Motor neuron (in vitro differentiated cells): ENCODE data around the gene RFTN2. TPM values are rescaled to one million over a fixed set of nuclear protein-coding genes. Genes with fewer than 3 reads are reported as not detected.
"Not testable (repeated sequence)": the region's sequence is repeated elsewhere in the genome, so short reads cannot be mapped to it uniquely, and the experiment has no call there.

Source experiments
- ATAC-seq, 8 experiments: fragments of 200-7000 bp; cut with Tn5 transposase; replicated peaks in 6 of 8; 2 replicates each; pipeline ENCODE4 v1.8.0; 2021; ENCODE audit warnings: mild to moderate bottlenecking in 8 of 8, moderate library complexity in 8 of 8
- H3K27ac ChIP-seq, 2 donors: fragments of 250-450 bp; sonication (Bioruptor Pico); 2 replicates each; pipeline ENCODE4 v1.9.0; 2021; ENCODE audit warnings: antibody characterized with exemption in 2 of 2, mild to moderate bottlenecking in 2 of 2, moderate library complexity in 1 of 2
- H3K4me1 ChIP-seq, 2 donors: fragments of 250-450 bp; sonication (Bioruptor Pico); replicated peaks in 1 of 2; 2 replicates each; pipeline ENCODE4 v1.6.1; 2021; ENCODE audit warnings: antibody characterized with exemption in 2 of 2, mild to moderate bottlenecking in 2 of 2, moderate library complexity in 1 of 2
- H3K4me3 ChIP-seq, 5 donors: fragments of 250-450 bp; sonication (Bioruptor Pico); 2 replicates each; pipeline ENCODE4 v1.9.0; 2021; ENCODE audit warnings: antibody characterized with exemption in 5 of 5, mild to moderate bottlenecking in 5 of 5, moderate library complexity in 4 of 5
- WGBS, 10 experiments: fragments of 450-650 bp; shearing (Covaris generic); methylation state at CpG; one replicate each; pipeline ENCODE4 v1.0.0; 2022; 5-methylcytosine and 5-hydroxymethylcytosine counted together
- in situ Hi-C, 9 experiments: fragments of 400-800 bp; cut with MboI; loops; one replicate each; pipeline ENCODE4 v1.15.0; 2021; ENCODE audit warnings: low sequenced_read_pairs in 9 of 9, low pct_unique_long_range_greater_than_20kb in 2 of 9; ENCODE audit not compliant: unreplicated experiment in 9 of 9
- total RNA-seq, 8 experiments: library from RNA; unstranded; fragments of 300-600 nt; gene quantifications; 2 replicates each; pipeline versions ENCODE4 v1.2.3 to v1.2.4, GENCODE V29; 2022

RFTN2 gene
- total RNA-seq, 8 experiments from 2014 or later = 0.63 to 22.7 (median 2.3) TPM

- 88 to 100% (median 95%) methylated on average over 1 to 4 of the region's 7 CpGs; no CpG with 5 or more reads in 6 of the 10 experiments for WGBS, 10 experiments
- in situ Hi-C loops, H3K27ac ChIP-seq, H3K4me1 ChIP-seq, ATAC-seq, H3K4me3 ChIP-seq: not testable (repeated sequence)
Measured at GRCh38 chr2:197587255-197587654, 88.1 kb downstream of the RFTN2 start.

DNA sequence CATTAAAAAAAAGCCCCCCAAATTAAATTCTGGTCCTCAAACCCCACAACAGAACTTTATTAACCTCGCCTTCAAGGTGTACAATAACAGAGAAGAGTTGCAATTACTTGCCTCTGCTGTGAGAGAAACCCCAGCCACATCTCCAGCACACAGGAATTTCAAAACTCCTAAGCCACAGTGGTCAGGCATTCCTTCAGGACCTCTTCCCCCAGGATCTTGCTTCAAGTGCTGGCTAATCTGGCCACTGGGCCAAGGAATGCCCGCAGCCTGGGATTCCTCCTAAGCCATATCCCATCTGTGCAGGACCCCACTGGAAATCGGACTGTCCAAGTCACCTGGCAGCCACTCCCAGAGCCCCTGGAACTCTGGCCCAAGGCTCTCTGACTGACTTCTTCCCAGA is 95.2 kb downstream of the RFTN2 start:
- H3K4me1 ChIP-seq, H3K4me3 ChIP-seq, in situ Hi-C loops, H3K27ac ChIP-seq, ATAC-seq: not testable (repeated sequence)
- WGBS, 10 experiments = 14 to 100% (median 88%) methylated on average over 1 to 3 of the region's 3 CpGs

DNA sequence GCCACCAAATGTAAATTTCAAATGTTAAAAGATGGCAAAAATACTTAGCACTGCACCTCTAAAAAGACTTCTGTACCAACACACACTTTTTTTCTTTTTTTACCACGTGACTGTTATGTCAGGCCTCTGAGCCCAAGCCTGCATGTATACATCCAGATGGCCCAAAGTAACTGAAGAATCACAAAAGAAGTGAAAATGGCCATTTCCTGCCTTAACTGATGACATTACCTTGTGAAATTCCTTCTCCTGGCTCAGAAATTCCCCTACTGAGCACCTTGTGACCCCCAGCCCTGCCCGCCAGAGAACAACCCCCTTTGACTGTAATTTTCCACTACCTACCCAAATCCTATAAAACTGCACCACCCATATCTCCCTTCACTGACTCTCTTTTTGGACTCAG is 97.1 kb downstream of the RFTN2 start:
- 25 to 100% (median 55%) methylated on average over 1 to 2 of the region's 2 CpGs; no CpG with 5 or more reads in 5 of the 10 experiments for WGBS, 10 experiments
- ATAC-seq, in situ Hi-C loops, H3K27ac ChIP-seq, H3K4me3 ChIP-seq, H3K4me1 ChIP-seq: not testable (repeated sequence)

DNA sequence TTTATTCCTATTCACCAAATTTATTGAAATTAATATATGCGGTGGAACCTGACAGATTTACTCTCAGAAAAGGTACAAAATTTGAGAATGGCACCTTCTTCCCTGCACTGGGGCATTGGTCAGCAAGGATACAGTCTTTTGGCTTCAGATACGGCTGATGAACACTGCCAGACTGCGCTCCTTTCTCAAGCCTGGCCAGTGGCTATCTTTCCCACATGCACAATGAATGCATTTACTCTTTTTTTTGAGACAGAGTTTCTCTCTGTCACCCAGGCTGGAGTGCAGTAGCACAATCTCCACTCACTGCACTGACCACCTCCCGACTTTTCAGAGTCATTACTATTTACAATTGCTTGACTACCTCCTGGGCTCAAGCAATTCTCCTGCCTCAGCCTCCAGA is 97.9 kb downstream of the RFTN2 start:
- H3K27ac ChIP-seq = no peak overlapping the region
- H3K4me1 ChIP-seq = peaks cover 0 to 10% of the 10 kb centered on the region in 2 donors
- 64 to 100% (median 86%) methylated on average over 1 to 4 of the region's 4 CpGs; no CpG with 5 or more reads in 1 of the 10 experiments for WGBS, 10 experiments
- no peak overlapping the region for H3K4me3 ChIP-seq
- in situ Hi-C loops = no loop called here
- no peak for ATAC-seq

- Histone ChIP-seq H3K4me1 (peaks cover 0 to 10% of the 10 kb centered on the region in 2 donors), H3K27ac (no peak overlapping the region), H3K4me3 (no peak overlapping the region)
- ATAC-seq = peak in 2 of 8 experiments; percentile 43 to 55
- in situ Hi-C loops = no loop called here
- 0 to 72% (median 52%) methylated on average over 1 to 3 of the region's 3 CpGs for WGBS, 10 experiments
Measured at GRCh38 chr2:197576631-197577030, 98.8 kb downstream of the RFTN2 start.

GRCh38 chr2:197575987-197576386 is 99.4 kb downstream of the RFTN2 start:
- H3K4me3 ChIP-seq = no peak overlapping the region
- in situ Hi-C loops = no loop called here
- H3K4me1 ChIP-seq = peaks cover 0 to 10% of the 10 kb centered on the region in 2 donors
- WGBS, 10 experiments = 80 to 100% (median 100%) methylated on average over 1 to 2 of the region's 2 CpGs; no CpG with 5 or more reads in 6 of the 10 experiments
- no peak overlapping the region for H3K27ac ChIP-seq
- no peak for ATAC-seq

DNA sequence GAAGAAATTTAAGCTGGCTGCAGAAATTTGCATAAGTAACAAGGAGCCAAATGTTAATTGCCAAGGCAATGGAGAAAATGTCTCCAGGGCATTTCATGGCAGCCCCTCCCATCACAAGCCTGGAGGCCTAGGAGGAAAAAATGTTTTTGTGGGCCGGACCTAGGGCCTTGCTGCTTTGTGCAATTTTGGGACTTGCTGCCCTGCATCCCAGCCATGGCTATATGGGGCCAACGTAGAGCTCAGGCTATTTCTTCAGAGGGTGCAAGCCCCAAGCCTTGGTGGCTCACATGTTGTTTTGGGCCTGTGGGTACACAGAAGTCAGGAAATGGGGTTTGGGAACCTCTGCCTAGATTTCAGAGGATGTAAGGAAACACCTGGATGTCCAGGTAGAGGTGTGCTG is 101.8 kb downstream of the RFTN2 start:
- ATAC-seq = no peak
- Histone ChIP-seq H3K4me3 (no peak overlapping the region), H3K4me1 (peaks cover 0 to 10% of the 10 kb centered on the region in 2 donors), H3K27ac (no peak overlapping the region)
- in situ Hi-C loops = no loop called here
- 80 to 100% (median 92%) methylated on average over 1 to 2 of the region's 2 CpGs; no CpG with 5 or more reads in 5 of the 10 experiments for WGBS, 10 experiments

DNA sequence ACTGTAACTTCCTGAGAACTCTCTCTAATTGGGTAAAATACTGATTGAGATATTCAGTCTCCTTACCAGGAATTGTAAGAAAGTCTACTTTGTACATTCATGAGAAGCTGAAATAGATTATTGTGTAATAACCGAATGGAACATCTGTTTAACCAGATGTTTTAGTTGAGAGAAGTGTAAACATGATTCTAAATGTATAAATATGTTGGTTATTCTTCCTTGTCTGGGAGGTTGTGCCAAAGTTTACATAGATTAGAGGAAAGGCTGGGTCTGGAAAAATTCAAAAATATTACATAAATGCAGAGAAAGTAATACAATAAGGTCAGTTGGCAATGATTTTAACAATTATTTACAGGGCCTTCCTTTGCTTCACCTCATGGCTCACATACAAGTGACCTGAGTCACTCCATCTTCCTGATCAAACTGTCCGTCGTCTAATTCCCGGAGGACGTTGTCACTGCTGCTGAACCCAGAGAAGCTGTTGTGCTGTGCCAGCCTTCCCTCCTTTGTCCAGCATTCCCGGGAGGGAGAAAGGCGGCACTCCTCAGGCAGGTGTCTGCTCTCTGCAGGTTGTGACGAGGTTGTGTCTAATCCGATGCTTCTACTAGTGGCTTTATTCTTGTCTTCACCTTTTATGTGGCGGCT is 103.6 kb downstream of the RFTN2 start:
- WGBS, 10 experiments = 0 to 100% (median 71%) methylated on average over 1 to 10 of the region's 10 CpGs
- Histone ChIP-seq H3K4me3 (no peak overlapping the region), H3K4me1 (peaks cover 0 to 4% of the 10 kb centered on the region in 2 donors), H3K27ac (no peak overlapping the region)
- ATAC-seq = peak in 4 of 8 experiments; percentile 25 to 80 (median 74)
- in situ Hi-C loops = no loop called here

DNA sequence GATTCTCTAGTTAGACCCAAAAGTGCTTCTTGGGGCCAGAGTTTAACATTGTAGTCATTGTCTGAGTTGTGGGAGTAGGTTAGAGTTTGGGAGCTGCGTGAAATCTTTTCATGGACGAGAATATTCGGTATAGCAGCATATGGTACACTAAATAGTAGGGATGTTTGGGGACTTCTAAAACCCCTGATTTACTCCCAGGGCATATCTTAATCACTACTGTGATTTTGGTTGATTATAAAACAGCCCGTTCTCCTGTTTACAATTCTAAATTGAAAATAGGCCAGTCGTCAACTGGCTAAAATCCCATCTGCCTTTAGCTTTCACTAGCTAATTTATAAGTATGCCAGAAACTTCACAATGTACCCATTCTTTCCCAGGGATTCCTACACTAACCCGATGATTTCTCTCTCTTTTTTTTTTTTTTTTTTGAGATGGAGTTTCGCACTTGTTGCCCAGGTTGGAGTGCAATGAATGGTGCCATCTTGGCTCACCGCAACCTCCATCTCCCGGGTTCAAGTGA is 115.2 kb downstream of the RFTN2 start:
- WGBS, 10 experiments = 60 to 100% (median 96%) methylated on average over 1 to 9 of the region's 9 CpGs
- in situ Hi-C loops = no loop called here
- Histone ChIP-seq H3K27ac (no peak overlapping the region), H3K4me1 (no peaks in the 10 kb centered on the region), H3K4me3 (no peak overlapping the region)
- ATAC-seq = no peak

DNA sequence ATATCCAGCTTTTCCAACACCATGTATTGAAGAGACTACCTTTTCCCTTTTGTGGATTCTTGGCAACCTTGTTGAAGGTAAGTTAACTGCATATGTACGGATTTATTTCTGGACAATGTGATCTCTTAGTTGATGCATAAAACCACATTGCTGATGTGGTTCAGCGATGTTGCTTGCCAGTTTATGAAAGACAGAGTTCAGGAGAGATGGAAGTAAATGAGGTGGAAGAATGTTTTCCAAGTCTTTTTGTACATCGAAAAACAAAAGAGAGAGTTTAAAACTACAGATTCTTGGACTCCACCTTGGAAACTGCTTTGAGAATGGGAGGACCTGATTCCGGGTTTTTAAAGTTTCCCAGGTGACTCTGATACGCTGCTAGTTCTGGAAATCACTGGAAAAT is 115.7 kb downstream of the RFTN2 start:
- no peaks in the 10 kb centered on the region for H3K4me1 ChIP-seq
- in situ Hi-C loops = no loop called here
- no peak for ATAC-seq
- H3K4me3 ChIP-seq = no peak overlapping the region
- 66 to 97% (median 89%) methylated on average over 1 to 5 of the region's 5 CpGs; no CpG with 5 or more reads in 1 of the 10 experiments for WGBS, 10 experiments
- H3K27ac ChIP-seq = no peak overlapping the region

DNA sequence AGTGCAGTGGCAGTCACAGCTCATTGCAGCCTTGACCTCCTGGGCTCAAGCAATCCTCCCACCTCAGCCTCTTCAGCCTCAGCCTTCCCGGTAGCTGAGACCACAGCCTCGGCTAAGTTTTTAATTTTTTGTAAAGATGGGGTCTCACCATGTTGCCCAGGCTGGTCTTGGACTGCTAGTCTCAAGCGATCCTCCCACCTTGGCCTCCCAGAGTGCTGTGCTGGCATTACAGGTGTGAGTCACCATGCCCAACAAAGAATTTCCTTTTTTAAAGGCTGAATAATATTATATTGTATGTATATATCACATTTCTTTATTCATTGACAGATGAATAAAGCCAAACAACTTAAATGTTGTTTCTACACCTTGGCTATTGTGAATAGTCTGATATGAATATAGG is 117.0 kb downstream of the RFTN2 start:
- Histone ChIP-seq H3K4me3 (no peak overlapping the region), H3K27ac (no peak overlapping the region), H3K4me1 (no peaks in the 10 kb centered on the region)
- no peak for ATAC-seq
- in situ Hi-C loops = no loop called here
- 60 to 100% (median 100%) methylated on average over 1 to 3 of the region's 3 CpGs; no CpG with 5 or more reads in 3 of the 10 experiments for WGBS, 10 experiments

DNA sequence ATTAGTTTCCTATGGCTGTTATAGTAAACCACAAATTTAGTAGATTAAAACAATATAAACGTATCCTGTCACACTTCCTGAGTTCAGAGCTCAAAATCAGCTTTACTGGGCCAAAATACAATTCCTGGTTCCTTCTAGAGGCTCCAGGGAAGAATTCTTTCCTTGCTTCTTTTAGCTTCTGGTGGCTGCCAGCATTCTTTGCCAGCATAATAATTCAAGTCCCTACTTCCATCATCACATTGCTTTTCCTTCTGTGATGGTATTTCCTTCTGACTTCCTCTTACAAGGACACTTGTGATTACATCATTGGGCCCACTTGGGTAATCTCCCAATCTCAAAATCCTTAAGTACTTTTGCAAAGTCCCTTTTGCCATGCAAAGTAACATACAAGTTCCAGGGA is 118.9 kb downstream of the RFTN2 start:
- in situ Hi-C loops = no loop called here
- WGBS, 10 experiments = 0 to 100% (median 86%) methylated on average over 1 of the region's 1 CpG; no CpG with 5 or more reads in 4 of the 10 experiments
- ATAC-seq = no peak

DNA sequence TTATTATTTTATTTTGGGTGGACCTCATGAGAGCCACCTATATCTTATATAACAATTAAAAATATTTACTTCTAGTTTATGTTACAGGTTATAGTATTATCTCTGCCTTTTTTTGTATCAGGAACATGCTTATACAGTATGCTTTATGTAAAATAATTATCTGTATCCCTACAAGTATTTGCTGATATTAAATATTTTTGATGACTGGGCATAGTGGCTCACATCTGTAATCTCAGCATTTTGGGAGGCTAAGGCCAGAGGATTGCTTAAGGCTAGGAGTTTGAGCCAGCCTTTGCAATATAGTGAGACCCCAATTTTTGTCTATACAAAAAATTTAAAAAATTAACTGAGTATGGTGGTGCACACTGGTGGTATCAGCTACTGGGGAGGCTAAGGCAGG is 119.9 kb downstream of the RFTN2 start:
- Histone ChIP-seq H3K4me1 (no peaks in the 10 kb centered on the region), H3K27ac (no peak overlapping the region), H3K4me3 (no peak overlapping the region)
- no peak for ATAC-seq
- in situ Hi-C loops = no loop called here

More for the DNA sequence above, 118.9 kb downstream of the RFTN2 start:
- H3K4me3 ChIP-seq = no peak overlapping the region
- no peak overlapping the region for H3K27ac ChIP-seq
- H3K4me1 ChIP-seq = no peaks in the 10 kb centered on the region

- H3K4me1 ChIP-seq, in situ Hi-C loops, ATAC-seq, H3K4me3 ChIP-seq, H3K27ac ChIP-seq: not testable (repeated sequence)
- WGBS, 10 experiments = 75 to 100% (median 100%) methylated on average over 1 to 2 of the region's 2 CpGs
Measured at GRCh38 chr2:197551260-197551659, 124.1 kb downstream of the RFTN2 start.
